Panc1 (cell line): ENCODE results near the gene NEB. TPM values are rescaled to one million over a fixed set of nuclear protein-coding genes. Genes with fewer than 3 reads are reported as not detected.

Experiments
- ATAC-seq: fragments of 200-7000 bp; cut with Tn5 transposase; 2 replicates; pipeline ENCODE4 v1.9.1; 2020; ENCODE audit warnings: mild to moderate bottlenecking, moderate library complexity
- BruUV-seq: library from RNA; stranded (reverse); fragments of 400-500 nt; replicated peaks from 2 replicates; lab custom pipeline; 2021; lab: Mats Ljungman, UMichigan
- CTCF ChIA-PET: fragments of 300-600 bp; sonication (Branson Sonifier 250); formaldehyde crosslinking; loops from one replicate; lab custom pipeline; 2022; ENCODE audit warnings: antibody characterized with exemption; lab: Charles Lee
- POLR2A ChIA-PET: fragments of 300-600 bp; sonication (Branson Sonifier 250); formaldehyde crosslinking; loops from one replicate; lab custom pipeline; 2022; ENCODE audit warnings: antibody characterized with exemption; lab: Charles Lee
- DNase-seq: peaks from one replicate; pipeline ENCODE4 v3.0.0-alpha.2; 2010; ENCODE audit warnings: low read depth, low spot score
- H3K27ac ChIP-seq: 2 replicates; pipeline ENCODE4 v1.5.1; 2011; ENCODE audit warnings: mild to moderate bottlenecking, low read length, inconsistent platforms
- H3K27me3 ChIP-seq: fragments of 200-500 bp; sonication (Bioruptor generic); 2 replicates; pipeline ENCODE4 v1.6.0; 2014; ENCODE audit warnings: low read length, inconsistent platforms; ENCODE audit not compliant: control insufficient read depth, insufficient read depth
- H3K36me3 ChIP-seq: fragments of 200-500 bp; sonication (Bioruptor generic); 2 replicates; pipeline ENCODE4 v1.5.1; 2014; ENCODE audit warnings: inconsistent platforms, mild to moderate bottlenecking, low read length, moderate library complexity; ENCODE audit not compliant: control insufficient read depth, insufficient read depth
- H3K4me1 ChIP-seq: 2 replicates; pipeline ENCODE4 v1.5.1; 2011; ENCODE audit warnings: inconsistent platforms, mild to moderate bottlenecking, low read length, moderate library complexity; ENCODE audit not compliant: control insufficient read depth, insufficient read depth
- H3K4me3 ChIP-seq, 2 experiments: 2 replicates each; pipeline ENCODE4 v1.5.1; 2011 to 2012; ENCODE audit warnings: low read depth in 2 of 2, low read length in 2 of 2, mild to moderate bottlenecking in 2 of 2, inconsistent platforms in 1 of 2, moderate library complexity in 1 of 2
- H3K9me3 ChIP-seq: fragments of 200-500 bp; sonication (Bioruptor generic); 2 replicates; pipeline ENCODE4 v1.5.1; 2014; ENCODE audit warnings: low read depth, mild to moderate bottlenecking, inconsistent platforms, low read length, moderate library complexity; ENCODE audit not compliant: control insufficient read depth, insufficient read depth
- CTCF ChIP-seq: fragments of 450-650 bp; IDR thresholded peaks from 2 replicates; pipeline ENCODE4 v1.5.1; 2017; ENCODE audit warnings: mild to moderate bottlenecking
- POLR2AphosphoS5 ChIP-seq: IDR thresholded peaks from 2 replicates; pipeline ENCODE4 v1.6.1; 2012; ENCODE audit warnings: mild to moderate bottlenecking, low read depth, low read length, moderate library complexity
- REST ChIP-seq, 2 experiments: IDR thresholded peaks; 2 replicates each; pipeline ENCODE4 v1.6.1; 2011 to 2012; ENCODE audit warnings: low read depth in 2 of 2, control low read depth in 1 of 2, low read length in 1 of 2, mild to moderate bottlenecking in 1 of 2, moderate library complexity in 1 of 2; ENCODE audit not compliant: insufficient read depth in 1 of 2
- SIN3A ChIP-seq: IDR thresholded peaks from 2 replicates; pipeline ENCODE4 v1.6.1; 2012; ENCODE audit warnings: low read depth, mild to moderate bottlenecking, low read length, moderate library complexity, borderline replicate concordance; ENCODE audit not compliant: insufficient read depth
- TCF7L2 ChIP-seq: IDR thresholded peaks from 2 replicates; pipeline ENCODE4 v1.6.1; 2011; ENCODE audit warnings: mild to moderate bottlenecking, low read depth, low read length, inconsistent platforms
- in situ Hi-C: cut with HindIII; loops from 2 replicates; pipeline ENCODE4 v1.10.0; 2016; ENCODE audit warnings: low sequenced_read_pairs, low pct_unique_long_range_greater_than_20kb
- intact Hi-C: fragments of 100-400 bp; cut with micrococcal nuclease; formaldehyde crosslinking; loops from one replicate; pipeline ENCODE4 v1.10.0; 2022; ENCODE audit not compliant: unreplicated experiment
- total RNA-seq: library from RNA; stranded (reverse); gene quantifications from one replicate; pipeline ENCODE4 v1.2.1, GENCODE V29; 2021; ENCODE audit not compliant: unreplicated experiment

NEB gene
- total RNA-seq, 1 experiment from 2014 or later, result 0.10 TPM

GRCh38 chr2:151638191-151638933 lies 95.9 kb downstream of the NEB start:
- H3K27me3 ChIP-seq, result no peaks in the 10 kb centered on the region; the same call in 1 of the 2 replicates
- CTCF ChIA-PET, result interaction anchor here (0.6 kb wide), 1 partner anchor 229 kb away, joined by 3 read pairs; no protein-coding TSS in a partner anchor
- H3K9me3 ChIP-seq, result no peaks in the 10 kb centered on the region
- TF ChIP-seq REST (IDR thresholded peaks at IDR 0.05; ENCODE audit: insufficient read depth in 1 of 2, low read depth in 2 of 2, low read length in 1 of 2) (no peak), CTCF (no peak), SIN3A (no peak), POLR2AphosphoS5 (no peak), TCF7L2 (no peak)
- in situ Hi-C loops (no loop called here), intact Hi-C loops (no loop called here)
- no peaks in the 10 kb centered on the region for H3K36me3 ChIP-seq
- H3K4me3 ChIP-seq, result no peak overlapping the region
- ATAC-seq (no peak), DNase-seq (no peak)
- H3K4me1 ChIP-seq, result 0 out of 2 replicates have a peak, but pooled peaks cover 2% of the 10 kb centered on the region
- POLR2A ChIA-PET, result no interaction called here
- no peak overlapping the region for H3K27ac ChIP-seq
- BruUV-seq, result no TSS peak

- ChIA-PET POLR2A (interaction anchor here (0.6 kb wide), 1 partner anchor 161 kb away, joined by 3 read pairs; no protein-coding TSS in a partner anchor), CTCF (no interaction called here)
- DNase-seq (no peak), ATAC-seq (no peak)
- no peaks in the 10 kb centered on the region for H3K9me3 ChIP-seq
- TF ChIP-seq TCF7L2 (no peak), REST (IDR thresholded peaks at IDR 0.05; ENCODE audit: insufficient read depth in 1 of 2, low read depth in 2 of 2, low read length in 1 of 2) (no peak), CTCF (no peak), SIN3A (no peak), POLR2AphosphoS5 (no peak)
- H3K36me3 ChIP-seq, result no peaks in the 10 kb centered on the region
- H3K4me3 ChIP-seq, result no peak overlapping the region
- no peak overlapping the region for H3K27ac ChIP-seq
- 0 out of 2 replicates have a peak, but pooled peaks cover 2% of the 10 kb centered on the region for H3K4me1 ChIP-seq
- intact Hi-C loops (no loop called here), in situ Hi-C loops (no loop called here)
- BruUV-seq, result no TSS peak
- no peaks in the 10 kb centered on the region; the same call in 1 of the 2 replicates for H3K27me3 ChIP-seq
Observed at GRCh38 chr2:151637271-151637781, 97.0 kb downstream of the NEB start.
